Activated naive CD8-positive, alpha-beta T cell treated with anti-CD3 and anti-CD28 coated beads, Interleukin-2, amount 50 U/mL, for 16 hours (primary cell): Measurements from ENCODE around the gene ZNF222.

Source experiments
- DNase-seq: peaks from one replicate; pipeline ENCODE4 v3.0.0-alpha.2; 2020; ENCODE audit warnings: low read depth, low spot score

The ZNF222 gene

DNA sequence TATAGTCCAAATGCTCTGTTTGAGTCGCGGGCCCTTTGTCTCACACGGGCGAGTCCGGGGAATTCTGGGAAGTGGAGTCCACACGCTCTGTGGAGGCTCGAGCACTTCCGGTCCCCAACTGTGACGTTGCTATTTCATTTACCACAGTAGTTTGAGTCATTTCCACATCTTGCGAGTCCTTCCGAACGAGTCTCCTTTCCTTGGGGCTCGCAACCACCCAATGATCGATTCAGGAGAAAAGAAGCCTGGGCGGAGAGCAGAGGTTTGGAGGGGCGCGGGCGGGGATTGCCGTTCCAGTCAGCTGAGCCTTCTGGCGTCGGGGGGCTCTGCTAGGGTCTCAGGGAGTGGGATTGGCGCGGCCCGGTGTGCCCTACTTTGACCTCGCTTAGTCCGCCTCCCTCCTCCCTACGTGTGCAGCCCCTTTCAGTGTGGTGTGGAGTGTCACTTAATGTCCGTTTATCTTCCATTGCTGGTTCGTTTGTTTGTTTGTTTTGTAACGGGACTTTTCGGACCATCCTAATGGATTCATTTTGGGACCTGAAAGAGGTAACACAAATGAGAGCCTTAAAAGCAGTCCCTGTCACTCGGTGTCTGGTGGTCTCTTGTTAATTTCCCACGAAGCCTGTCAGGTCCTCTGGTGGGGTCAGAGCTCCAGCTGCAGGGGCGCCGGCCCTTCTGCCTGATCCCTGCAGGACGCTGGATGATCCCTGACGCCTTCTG is at the start of gene ZNF222:
ZNF222 (plus strand) TSS at position 163 of the 720 bp plus-strand sequence; CDS start at position 221, 58 bp downstream.
- DNase-seq = peak; percentile 64

DNA sequence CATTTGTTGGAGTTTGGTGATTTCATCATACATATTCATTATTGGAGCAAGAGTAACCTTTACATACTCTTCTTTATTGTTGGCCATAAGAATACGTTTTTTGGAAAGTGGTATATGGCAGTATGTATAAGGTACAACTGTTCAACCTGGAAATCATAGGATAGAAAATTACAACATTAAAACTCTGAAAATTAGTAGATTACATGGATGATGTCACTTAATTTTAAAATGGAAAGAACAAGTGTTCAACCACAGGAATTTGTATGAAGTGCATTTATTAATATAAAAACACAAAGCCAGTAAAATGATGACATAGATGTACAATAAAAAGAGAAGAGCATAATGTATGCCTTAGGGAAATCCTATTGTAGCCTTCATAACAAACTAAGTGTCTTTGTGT is 48.4 kb upstream of the ZNF222 start:
- DNase-seq = no peak

DNA sequence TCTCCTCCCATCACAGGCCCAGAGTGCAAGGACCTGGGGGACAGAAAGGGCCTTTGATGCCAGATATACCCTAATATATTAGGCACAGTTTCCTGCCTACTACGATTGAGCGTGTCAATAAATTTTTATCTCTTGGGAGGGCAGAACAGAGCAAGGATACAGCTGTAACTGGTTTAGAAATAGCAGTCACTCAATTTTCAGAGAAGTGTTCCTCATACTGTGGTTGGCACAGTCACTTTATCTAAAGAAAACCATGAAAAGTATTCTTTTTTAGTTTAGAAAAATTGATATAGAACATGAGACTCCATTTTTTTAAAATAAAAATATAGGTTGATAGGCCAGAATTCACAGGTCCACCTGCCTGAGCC is 41.7 kb upstream of the ZNF222 start:
- DNase-seq = no peak

DNA sequence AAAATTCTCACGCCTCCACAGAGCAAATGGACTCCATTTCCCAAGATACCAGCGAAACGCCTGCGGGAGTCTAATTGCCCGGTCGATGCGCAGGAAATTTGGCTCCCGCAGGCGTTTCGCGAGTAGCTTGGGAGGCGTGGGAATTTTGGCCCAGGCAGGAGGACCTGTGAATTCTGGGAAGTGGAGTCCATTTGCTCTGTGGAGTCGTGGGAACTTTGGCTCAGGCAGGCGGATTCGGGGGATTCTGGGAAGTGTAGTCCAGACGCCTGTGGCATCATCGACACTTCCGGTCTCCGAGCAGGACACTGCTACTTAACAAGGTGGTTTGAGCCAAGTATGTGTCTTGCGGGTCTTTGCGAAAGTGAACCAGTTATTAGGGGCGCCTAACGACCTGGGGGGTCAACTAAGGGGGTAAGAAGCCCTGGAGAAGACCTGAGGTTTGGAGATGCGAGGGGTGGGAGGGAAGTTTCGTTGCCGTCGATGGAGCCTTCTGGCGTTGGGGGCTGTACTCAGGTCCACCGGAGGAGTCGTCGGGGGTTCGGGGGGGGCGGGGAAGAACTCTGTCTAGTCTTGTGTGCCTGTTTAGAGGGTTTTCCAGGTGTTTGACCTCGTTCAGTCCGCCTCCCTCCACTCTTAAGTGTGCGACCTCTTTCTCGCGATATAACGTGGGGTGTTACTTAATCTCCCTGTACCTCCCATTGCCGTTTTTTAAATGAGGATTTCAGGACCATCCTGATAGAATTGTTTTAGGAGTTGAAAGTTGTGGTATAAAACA is 41.1 kb upstream of the ZNF222 start, which contains the start of gene ZNF155:
ZNF155 (plus strand) TSS at position 277 of the 775 bp plus-strand sequence. CDS start 4,356 bp downstream, outside the sequence.
- no peak for DNase-seq

DNA sequence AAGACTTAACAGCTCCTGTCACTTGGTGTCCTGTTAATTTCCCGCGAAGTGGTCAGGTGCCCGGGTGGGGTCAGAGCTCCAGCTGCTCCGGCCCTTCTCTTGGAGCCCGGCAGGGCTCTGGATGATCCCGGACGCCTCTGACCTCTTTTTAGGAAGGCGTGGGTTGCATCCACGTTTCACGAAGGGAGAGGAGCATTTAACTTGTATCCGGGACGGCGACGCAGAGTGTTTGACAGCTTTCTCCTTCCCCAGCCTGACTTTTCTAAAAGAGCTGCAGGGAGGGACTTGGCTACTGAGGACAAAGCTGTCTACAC is 40.5 kb upstream of the ZNF222 start:
- DNase-seq = no peak

DNA sequence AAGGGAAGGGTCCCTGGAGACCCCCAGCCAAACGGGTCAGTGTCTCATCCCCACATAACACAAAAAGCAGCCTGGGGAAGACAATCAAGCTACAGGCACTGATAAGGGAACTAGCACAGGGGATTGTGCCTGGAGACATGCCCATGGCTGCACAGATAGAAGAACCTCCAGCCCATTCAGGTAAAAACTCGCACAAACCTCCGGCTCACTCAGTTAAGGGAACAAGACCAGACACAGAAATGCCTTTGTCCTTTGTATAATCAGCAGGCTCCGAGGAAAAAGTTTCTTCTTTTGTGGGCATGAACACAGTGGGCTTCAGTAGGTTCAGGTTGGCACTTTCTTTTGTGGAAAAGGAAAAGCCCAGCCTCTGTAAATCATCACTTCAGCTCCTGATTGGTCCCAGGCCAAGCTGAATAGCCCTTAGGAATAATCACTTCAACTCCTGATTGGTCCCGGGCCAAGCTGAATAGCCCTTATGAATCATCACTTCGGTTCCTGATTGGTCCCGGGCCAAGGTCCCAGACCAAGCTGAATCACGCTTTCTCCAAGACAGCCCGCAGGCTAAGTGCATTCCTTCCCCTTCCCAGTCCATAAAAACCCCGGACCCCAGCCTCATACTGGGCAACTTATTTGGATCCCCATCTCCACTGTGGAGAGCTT is 27.4 kb upstream of the ZNF222 start:
- DNase-seq = no peak

DNA sequence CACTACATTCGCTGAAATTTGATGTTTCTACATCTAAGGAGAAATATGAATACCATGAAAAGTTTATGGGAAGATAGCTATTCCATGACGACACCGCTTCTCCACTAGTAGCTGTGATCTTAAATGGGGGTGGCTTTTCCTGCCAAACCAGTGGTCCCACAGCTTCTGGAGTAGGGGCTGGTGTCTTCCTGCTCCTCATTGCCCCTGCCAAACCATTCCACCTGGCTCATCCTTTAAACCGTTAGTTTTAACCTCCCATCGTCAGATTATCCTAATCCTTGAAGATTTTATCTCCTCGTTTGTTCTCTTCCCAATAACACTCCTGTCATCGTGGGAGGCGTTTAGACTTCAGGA is 23.0 kb upstream of the ZNF222 start:
- no peak for DNase-seq

DNA sequence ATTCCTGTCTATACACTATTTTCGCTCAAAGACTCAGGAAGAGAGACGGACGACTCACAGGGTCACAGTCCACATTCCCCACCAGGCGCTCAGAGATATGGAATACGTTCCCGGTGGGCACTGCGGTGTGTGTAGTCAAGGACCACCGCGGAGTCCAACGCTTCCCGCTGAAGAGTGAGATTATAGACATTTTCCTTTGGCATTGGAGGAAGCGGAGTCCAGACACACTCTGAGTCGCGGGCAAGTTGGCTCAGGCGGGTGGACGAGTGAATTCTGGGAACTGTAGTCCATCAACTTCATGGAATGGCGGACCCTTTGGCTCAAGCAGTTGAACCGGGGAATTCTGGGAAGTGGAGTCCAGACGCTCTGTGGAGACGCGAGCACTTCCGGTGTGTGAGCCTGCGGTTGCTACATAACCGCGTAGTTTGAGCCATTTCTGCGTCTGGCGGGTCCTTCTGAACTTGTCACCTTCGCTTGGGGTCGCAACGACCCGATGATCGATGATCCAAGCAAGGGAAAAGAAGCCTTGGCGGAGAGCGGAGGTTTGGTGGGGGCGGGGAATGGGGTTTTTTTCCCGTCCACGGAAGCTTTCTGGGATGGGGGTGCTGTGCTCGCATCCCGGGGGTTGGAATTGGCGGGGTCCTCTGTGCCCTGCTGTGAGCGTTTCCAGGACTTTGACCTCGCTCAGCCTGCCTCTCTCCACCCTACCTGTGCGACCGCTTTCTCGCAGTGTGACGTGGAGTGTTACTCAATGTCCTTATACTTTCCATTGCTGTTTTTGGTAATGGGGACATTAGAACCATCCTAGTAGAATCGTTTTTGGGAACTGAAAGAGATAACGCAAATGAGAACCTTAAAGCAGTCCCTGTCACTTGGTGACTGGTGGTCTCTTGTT is 22.4 kb upstream of the ZNF222 start, which contains the start of gene ZNF230:
ZNF230 (plus strand) TSS at position 392 of the 895 bp plus-strand sequence. CDS start 4,122 bp downstream, outside the sequence.
- DNase-seq = peak; percentile 67

DNA sequence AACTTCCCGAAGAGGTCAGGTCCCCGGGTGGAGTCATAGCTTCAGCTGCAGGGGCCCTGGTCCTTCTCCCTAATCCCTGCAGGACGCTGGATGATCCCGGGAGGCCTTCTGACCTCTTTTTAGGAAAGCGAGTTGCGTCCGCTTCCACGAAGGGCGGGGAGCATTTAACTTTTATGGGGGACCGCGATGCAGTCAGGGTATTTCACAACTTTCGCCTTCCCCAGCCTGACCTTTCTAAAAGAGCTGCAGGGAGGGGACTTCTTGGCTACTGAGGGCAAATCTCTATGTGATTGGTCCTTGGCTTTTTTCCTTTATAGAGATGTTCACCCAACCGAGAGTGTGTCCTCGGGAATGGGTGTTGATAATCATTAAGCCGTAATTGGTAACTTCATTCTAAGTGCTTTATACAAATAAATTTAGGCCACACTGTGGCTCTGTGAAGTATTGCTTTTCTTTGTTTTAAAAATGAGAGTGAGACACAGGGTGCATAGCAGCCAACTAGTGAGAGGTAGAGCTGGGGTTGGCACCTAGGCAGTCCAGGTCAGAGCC is 21.6 kb upstream of the ZNF222 start:
- DNase-seq = no peak

DNA sequence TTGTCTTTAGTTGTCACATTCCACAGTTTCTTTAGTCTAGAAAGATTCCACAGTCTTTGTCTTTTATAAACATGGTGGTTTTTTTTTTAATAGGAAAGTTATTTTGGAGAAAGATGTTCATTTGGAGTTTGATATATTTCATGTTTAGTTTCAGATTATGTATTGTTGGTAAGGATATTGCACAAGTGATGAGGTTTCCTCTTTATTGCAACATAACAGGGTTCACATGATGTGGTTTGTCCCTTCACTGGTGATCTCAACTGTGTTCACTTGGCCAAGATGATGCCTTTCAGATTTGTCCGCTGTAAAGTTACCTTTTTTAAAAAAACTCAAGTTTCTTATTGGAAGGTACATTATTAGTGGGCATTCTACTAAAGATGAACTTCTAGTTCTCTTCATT is 19.2 kb upstream of the ZNF222 start:
- no peak for DNase-seq

DNA sequence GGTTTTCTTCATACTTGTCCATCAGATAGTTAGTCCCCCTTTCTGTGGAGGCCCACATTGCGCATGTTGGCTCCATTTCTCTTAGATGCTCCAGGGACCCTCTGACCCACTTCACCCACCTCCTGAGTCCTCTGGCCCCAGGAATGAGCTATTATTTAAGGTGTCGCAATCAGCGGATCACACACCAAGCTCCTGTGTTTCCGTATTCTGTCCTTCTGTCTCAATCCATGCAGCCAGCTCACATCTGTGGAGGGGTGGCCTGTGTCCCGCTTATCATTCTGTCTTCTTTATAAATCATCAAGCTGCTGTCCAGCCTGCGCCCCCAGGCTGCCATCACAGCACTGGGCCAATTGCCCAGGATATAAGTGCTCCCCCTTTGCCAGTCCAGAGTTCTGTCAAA is 17.7 kb upstream of the ZNF222 start:
- DNase-seq = no peak

DNA sequence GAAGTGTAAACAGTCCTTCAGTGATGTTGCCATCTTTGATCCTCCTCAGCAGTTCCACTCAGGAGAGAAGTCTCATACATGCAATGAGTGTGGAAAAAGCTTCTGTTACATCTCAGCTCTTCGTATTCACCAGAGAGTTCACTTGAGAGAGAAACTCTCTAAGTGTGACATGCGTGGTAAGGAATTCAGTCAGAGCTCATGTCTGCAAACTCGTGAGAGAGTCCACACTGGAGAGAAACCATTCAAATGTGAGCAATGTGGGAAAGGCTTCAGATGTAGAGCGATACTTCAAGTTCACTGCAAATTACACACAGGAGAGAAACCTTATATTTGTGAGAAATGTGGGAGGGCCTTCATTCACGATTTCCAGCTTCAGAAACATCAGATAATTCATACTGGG is 14.7 kb upstream of the ZNF222 start:
- DNase-seq = no peak

DNA sequence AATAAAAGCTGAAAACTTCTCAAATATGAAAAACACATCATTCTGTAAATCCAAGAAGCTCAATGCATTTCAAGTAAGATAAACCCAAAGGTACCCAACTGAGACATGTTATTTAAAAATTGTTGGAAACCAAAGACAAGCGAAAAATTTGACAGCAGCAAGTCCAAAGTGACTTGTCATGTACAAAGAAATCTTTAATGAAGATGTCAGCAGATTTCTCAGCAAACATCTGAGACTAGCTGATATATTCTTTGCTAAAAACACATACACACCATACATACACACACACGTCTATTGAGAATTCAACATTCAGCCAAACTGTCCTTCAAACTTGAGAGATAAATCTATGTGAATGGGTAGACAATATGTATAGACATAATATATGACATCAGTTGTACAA is 5.7 kb upstream of the ZNF222 start:
- DNase-seq = no peak

DNA sequence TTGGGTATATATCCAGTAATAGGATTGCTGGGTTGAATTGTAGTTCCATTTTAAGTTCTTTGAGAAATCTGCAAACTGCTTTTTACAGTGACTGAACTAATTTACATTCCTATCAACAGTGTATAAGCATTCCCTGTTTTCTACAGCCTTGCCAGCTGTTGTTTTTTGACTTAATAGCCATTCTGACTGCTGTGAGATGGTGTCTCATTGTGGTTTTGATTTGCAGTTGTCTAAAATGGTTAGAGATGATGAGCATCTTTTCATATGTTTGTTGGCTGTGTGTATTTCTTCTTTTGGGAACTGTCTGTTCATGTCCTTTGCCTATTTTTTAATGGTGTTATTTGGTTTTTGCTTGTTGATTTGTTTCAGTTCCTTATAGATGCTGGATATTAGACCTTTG is 4.0 kb upstream of the ZNF222 start:
- DNase-seq = no peak

DNA sequence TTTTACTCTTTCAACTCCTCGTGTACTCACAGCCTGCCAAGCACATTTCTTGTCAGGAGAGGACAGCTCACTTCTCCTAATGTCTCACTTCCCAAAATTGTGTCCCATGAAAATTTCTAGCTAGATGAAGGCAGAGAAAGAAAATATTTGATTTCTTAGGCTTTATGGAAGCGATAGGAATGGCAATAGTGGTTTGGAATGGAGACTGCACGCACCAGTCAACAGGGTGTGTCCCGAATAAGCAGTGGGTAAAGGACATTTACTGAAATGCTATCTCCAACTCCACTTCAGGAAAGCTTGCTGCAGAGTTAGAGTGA is 321 bp upstream of the ZNF222 start:
- no peak for DNase-seq

DNA sequence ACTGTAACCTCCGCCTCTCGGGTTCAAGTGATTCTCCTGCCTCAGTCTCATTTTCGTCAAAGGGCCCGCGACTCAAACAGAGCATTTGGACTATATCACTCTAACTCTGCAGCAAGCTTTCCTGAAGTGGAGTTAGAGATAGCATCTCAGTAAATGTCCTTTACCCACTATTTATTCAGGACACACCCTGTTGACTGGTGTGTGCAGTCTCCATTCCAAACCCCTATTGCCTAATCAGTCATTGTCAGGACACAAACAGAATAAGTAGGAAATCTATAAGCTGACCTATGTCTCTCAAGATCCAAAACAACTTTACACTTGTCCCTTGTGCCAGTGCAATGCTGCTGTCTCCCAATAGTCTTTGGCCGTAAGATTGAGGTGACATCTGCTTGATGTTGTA is 1.4 kb downstream of the ZNF222 start:
- no peak for DNase-seq

DNA sequence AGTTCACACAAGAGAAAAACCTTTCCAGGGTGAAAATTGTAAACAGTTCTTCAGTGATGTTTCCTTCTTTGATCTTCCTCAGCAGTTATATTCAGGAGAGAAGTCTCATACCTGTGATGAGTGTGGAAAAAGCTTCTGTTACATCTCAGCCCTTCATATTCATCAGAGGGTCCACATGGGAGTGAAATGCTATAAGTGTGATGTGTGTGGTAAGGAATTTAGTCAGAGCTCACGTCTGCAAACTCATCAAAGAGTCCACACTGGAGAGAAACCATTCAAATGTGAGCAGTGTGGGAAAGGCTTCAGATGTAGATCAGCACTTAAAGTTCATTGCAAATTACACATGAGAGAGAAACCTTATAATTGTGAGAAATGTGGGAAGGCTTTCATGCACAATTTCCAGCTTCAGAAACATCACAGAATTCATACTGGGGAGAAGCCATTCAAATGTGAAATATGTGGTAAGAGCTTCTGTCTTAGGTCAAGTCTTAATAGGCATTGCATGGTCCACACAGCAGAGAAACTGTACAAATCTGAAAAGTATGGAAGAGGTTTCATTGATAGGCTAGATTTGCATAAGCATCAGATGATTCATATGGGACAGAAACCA is 6.9 kb downstream of the ZNF222 start:
- DNase-seq = no peak

DNA sequence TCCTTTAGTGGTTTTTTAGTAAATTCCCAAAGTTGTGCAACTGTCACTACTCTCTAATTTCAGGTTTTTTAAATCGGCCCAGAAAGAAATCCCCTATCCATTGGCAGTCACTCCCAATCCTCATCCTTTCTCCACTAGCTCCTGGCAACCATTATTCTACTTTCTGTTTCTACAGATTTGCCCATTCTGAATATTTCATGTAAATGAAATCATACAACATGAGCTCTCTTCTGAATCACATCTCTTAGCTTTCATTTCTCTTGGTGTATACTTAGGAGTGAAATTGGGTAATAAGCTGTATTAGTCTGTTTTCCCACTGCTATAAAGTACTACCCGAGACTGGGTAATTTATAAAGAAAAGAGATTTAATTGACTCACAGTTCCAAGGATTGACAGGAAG is 17.0 kb downstream of the ZNF222 start:
- no peak for DNase-seq

DNA sequence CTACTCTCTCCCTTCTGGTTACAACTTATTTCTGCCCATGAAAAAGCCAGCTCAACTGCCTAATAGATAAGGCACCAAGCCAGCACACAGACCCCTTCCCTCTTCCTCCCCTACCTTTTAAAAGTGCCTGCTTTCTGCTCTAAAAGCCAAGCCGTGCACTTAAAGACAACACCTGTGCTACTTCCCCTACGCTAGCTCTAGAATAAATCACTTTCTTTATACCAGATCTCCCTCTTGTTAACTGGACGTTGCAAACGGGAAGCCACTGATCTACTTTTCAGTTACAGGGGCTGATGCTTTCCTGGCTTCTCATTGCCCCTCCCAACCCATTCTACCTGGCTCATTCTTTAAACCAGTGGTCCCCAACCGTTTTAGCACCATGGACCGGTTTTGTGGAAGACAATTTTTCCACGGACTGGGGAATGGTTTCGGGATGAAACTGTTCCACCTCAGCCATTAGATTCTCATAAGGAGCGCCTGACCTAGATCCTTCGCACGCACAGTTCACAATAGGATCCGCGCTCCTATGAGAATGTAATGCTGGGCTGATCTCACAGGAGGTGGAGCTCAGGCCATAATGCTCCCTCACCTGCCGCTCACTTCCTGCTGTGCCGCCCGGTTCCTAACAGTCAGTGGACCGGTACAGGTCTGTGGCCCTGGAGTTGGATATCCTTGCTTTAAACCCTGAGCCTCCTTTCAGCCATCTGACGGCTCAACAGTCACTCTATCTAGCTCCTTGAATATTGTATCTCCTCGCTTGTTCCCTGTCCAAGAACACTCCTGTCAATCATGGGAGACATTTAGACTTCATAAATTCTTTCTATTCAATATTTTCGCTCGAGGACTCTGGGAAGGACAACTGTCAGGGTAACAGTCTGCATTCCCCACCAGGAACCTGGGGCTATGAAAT is 25.8 kb downstream of the ZNF222 start:
- no peak for DNase-seq
